Kasumi-1 (cell line): ENCODE results near the gene NIPAL3.

ENCODE experiments used
- DNase-seq, 2 experiments: peaks; one replicate each; lab custom pipeline; 2025; lab: John Stamatoyannopoulos, UW

Gene NIPAL3

DNA sequence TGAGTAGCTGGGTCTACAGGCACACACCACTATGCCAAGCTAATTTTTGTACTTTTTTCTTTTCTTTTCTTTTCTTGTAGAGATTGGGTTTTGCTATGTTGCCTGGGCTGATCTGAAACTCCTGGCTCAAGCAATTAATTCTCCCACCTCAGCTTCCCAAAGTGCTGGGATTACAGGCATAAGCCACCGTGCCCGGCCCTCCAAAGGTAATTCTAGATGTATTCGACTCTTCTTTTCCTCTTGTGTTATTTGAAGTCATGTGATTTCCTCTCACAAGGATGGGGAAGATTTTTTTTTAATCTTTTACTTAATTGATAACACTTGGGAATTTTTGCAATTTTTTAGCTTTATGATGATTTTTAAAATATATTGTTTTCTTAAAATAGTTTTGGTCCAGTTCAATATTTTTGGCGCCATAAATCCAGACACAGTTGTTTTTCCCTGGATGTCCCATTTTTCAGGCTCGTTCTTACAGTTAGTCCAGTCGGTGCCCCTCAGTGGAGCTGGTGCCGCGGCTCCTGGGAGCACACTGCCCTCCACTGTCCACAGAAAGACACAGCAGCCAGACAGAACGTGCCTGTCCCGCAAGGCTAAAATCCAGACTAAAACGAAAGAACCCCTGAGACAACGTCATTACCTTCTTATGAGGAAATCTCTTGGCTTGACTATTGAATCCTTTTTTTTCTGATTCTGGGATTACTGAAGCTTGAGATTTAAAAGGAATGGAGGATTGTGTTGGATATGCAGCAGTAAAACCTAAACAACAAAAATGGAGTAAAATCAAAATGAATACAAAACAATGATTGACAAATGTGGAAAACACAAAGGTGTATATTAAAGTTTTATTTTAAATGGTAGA lies 24.4 kb upstream of the NIPAL3 start:
- peak; percentile 84 to 86 for DNase-seq

DNA sequence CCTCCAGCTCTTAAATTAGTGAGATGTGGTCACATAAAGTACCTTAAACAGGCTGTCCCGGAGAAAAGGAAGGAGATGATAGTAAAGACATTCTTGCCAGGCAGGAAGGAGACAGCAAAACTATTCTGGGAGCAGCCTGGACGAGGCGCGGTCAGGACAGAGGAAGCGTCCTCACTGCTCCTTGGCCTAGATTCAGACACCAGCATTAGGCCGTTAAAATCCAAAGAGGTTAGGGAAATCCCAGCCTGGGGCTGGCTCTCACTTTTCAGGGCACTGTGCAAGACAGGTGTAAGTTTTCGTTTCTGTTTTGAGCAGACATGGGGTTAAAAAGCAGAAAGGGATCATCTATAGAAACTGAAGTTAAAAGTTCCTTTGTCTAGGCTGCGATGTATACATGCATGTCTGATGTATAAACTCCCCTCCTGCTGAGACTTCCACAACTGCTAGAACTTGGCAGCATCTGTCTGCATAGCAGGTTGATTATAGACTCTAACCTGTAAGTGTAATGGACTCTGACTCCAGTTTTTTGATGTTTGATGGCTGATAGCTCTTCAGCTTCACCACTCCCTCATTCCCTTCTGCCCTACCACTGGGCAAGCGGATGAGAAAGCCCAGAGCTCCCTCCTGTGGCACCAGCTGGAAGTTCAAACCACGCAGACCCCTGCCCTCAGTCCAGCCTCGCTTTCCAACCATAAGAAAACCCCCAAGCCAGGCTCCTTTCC lies 23.6 kb upstream of the NIPAL3 start:
- DNase-seq: peak; percentile 70 to 81

DNA sequence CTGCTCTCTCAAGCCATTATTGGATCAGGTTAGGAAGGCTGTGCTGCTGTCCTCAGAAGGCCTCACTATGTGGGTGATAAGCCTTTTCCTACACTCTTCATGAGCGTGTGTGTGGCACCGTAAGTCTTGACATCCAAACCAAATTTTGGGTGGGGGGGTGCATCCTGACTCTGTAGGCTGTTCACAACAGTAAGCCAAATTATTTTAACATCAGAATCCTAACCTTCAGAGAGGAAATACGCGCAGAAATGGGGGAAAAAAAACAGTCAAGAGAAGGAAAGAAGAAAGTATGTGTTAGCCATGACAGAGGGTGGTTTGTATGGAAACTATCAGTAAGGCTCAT lies 23.0 kb upstream of the NIPAL3 start:
- no peak for DNase-seq

DNA sequence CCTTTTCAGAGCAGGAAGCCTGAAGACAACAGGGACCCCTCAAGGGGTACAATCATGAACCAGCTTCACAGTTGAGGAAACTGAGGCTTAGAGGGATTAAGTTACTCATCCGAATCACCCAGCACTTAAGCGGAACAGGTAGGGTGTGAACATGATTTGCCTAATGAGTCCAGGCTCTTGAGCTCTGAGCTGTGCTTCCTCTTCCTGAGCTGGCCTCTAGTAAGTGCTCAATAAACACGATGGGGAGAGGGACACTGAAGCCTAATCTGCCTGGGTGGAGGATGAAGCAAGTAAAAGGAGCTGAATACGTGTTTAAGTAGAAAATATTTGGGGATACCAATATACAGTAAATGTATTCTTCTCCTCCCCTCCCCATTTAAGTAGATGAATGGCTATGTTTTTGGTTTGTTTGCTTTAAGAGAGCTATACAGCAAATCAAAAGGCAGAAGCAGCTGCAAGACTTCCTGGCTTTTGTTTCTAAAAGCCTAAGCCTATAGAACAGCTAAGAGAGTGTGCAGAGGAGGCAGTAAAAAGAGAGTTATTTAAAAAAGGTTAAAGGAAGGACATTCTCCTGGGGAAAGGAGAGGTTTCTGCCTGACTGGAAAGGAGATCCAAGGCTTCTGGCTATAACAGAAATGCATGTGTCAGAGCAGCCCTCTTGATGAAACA lies 22.5 kb upstream of the NIPAL3 start:
- DNase-seq: no peak

DNA sequence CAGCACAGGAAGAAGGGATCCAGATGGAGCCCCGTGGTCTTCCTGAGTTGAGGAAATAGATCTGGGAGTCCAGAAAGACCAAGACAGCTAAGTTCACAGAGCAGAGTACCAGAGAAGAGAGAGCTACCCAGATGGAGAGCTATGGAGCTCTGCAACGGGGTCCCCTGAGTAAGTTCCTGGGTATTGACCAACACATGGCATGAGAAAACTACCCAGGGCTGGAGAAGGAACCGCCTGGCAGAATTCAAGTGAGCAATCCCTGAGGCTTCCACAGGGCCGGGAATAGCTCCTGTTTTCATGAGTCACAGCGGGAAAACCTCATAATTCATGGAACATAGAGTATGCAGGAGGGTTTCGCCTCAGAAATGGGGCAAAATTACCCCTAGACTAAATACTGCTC lies 21.7 kb upstream of the NIPAL3 start:
- DNase-seq: peak in 1 of 2 experiments; percentile 7

DNA sequence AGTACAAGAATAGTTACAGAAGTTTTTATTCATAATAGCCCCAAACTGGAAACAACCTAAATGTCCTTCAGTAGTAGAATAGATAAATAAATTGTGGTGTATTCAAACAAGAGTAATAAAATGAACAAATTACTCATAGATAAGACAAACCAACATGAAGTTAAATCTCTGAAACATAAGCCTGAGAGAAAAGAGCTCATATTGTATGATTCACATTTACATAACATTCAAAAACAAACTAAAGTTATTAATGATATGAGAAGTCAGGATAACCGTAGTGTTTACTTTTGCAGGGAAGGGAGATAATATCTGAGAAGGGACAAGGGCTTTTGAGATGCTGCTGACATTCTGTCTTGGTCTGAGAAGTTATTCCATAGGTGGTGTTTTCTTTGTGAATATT lies 15.5 kb upstream of the NIPAL3 start:
- DNase-seq: no peak

DNA sequence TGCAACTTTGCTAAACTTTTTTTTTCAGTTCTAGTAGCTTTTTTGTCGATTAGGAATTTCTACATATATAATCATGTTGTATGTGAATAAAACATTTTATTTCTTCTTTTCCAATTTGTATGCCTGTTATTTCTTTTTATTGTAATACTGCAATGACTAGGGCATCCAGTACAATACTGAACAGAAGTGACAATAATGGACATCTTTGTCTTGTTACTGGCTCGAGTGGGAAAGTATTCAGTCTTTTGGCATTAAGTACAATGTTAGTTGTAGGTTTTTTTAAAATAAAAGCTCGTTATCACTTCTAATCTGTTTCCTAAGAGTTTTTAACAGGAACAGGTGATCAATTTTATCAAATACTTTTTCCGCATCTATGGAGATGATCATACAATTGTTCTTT lies 11.8 kb upstream of the NIPAL3 start:
- no peak for DNase-seq

DNA sequence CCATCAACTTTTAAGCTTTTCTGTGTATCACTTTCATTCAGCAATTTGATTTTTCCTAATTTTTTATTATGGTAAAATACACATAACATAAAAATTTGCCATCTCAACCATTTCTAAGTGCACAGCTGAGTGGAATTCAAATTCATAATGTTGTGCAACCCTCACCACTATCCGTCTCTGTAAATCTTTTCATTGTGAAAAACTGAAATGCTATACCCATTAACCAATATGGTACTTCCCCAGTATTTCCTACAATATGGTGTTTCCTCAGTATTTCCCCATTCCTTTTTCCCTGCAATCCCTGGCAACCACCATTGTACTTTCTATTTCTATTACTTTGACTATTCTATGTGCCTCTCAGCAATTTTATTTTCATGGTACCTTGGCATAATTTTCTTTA lies 8.8 kb upstream of the NIPAL3 start:
- no peak for DNase-seq

DNA sequence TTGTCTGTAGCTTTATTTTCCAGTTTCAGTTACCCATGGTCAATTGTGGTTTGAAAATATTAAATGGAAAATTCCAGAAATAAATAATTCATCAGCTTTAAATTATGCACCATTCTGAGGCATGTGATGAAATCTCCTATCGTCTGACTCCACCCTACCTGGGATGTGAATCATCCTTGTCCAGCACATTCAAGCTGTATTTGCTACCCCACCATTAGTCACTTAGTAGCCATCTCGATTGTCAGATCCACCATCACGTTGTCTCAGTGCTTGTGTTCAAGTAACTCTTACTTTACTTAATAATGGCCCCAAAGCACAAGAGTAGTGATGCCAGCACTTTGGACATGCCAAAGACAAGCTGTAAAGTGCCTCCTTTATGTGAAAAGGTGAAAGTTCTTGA lies 6.1 kb upstream of the NIPAL3 start:
- DNase-seq: no peak

DNA sequence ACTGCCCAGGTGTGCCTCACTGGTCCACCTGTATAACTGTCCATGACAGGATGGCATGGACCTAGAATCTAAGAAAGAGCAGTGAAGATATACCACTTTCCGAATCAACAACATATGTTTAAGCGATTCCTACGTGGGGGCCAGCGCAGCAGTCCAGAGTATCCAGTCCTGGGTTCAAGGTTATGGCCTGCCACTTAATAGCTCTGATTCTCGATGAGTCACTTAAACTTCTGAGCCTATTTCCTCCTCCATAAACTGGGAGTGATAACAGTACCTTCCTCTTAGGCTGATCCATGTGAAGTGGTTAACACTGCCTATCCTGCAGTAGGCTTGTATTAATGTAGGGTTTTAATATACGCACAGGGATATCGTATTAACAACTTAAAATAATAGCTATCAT lies 4.9 kb upstream of the NIPAL3 start:
- no peak for DNase-seq

DNA sequence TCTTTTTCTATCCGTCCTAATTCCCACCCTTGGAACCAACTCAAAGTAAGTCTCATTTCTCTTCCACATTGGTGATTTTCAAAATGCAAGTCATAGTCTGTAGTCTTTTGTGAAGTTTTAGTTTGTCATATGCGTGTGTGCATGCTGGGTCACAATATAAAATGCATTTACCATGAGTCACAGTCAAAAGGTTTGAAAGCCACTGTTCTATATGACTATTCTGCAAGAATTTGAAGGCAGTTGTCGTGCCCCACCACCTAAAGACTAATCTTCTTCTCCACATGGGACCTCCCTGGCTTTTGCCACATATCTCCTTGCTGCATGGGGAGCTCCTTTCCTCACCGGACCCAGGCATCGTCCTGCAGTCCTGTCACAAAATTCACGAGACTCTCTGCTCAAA lies 3.6 kb upstream of the NIPAL3 start:
- DNase-seq: no peak

DNA sequence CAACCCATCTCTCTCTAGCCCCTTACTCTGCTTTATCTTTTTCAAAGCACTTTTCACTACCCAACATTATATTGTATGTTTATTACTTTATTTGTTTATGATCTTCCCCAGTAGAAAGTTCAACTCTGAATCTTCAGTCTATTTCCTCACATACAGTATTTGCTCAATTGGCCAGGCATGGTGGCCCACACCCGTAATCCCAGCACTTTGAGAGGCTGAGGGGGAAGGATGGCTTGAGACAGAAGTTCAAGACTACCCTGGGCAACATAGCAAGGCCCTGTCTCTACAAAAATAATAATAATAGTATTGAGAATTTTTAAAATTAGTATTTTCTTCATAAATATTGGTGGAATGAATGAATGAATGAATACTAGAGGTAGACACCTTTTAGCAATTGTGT lies 3.2 kb upstream of the NIPAL3 start:
- DNase-seq: no peak

DNA sequence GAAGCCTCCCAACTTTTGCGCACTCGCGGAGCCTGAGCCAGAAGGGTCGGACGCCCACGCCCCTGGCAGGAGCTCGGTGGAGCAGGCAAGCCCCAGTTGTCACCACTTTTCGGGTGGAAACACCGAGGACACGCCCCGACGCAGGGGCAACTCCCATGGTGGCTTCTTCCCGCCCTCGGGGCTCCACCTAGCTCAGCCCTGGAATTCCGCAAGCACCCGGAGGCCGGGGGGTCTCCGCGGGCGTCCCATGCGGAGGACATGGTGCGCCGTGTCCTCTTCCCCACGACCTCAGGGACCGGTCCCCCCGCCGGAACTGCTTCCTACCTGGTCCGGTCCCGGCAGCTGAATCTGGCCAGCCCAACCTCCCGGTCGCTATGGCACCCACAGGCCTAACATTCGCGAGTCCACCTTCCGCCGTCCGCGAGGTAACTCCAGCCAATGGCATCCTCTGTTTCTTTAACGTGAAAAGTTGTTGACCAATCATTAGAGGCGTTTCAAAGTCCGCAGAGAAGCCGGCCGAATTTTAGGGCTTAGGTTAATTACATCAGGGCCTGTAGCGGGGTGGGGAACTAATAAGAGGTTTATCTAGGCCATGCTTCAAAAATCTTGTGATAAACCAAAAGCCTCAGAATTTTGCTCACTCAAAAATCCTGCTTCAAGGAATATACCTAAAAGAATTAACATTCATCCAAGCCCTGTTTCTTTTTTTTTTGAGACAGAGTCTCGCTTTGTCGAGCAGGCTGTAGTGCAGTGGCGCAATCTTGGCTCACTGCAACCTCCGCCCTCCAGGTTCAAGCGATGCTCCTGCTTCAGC lies 2.0 kb upstream of the NIPAL3 start, which contains the start of gene STPG1:
STPG1 (minus strand) TSS at position 433 of the 814 bp plus-strand sequence. CDS start 12,394 bp downstream, outside the sequence.
- peak; percentile 85 to 88 for DNase-seq

DNA sequence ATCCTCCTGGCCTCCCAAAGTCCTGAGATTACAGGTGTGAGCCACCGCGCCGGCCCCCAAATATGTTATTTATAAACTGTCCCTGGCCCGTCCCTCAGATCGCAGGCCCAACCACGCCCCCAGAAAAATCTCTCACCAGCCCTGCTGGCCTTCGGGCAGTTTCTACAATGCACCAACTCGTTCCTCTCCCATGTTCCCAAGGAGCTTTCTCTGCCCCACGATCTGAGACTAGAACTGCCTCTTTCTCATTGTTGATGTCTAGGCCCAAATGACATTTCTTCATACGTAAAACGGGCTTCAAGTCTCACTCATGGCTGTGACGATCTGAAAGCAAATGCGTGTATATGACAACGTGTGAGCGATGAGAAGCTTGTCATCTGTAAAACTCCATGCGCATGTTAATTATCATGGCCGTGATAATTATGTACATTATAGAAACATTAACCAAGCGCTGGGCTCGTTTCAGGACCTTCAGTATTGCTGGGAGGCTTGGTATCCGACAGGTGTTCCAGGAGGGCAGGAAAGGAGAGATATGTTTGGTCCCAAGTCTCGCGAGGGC lies 748 bp upstream of the NIPAL3 start:
- DNase-seq: no peak

DNA sequence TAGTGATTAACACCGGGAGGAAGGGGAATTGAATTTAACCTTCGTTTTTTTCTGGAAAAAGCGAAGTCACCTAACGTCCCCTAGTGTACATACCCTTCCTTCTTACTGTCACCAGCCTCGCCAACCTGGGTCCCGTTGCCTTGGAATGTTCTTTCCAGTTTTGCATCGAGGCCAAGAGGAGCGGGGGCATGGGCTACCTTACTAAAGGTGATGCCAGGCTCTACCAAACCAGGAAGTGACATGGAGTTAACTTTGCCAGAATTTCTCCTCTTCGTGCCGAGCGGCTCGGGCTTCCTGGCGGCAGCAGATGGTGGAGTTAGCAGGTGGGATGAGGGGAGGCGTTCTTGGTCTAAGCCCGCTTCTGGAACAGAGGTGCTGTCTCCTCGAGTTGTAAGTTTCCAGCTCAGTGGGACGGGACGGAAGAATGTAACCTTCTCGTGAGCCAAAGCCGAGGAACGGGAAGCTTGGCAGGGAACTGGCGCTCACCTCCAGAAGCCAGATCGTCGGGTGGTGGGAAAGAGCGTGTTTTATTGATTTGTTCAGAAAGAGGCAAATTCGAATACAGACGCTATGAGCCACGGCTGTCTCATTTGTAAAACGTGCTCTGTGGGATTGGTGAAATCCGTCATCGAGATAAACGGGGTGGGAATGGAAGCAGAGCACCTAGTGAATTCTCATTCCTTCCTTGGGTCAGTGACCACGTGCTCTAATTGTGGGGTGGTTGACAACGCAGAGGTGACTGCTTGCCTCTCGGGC lies 486 bp downstream of the NIPAL3 start:
- peak in 1 of 2 experiments; percentile 14 for DNase-seq

DNA sequence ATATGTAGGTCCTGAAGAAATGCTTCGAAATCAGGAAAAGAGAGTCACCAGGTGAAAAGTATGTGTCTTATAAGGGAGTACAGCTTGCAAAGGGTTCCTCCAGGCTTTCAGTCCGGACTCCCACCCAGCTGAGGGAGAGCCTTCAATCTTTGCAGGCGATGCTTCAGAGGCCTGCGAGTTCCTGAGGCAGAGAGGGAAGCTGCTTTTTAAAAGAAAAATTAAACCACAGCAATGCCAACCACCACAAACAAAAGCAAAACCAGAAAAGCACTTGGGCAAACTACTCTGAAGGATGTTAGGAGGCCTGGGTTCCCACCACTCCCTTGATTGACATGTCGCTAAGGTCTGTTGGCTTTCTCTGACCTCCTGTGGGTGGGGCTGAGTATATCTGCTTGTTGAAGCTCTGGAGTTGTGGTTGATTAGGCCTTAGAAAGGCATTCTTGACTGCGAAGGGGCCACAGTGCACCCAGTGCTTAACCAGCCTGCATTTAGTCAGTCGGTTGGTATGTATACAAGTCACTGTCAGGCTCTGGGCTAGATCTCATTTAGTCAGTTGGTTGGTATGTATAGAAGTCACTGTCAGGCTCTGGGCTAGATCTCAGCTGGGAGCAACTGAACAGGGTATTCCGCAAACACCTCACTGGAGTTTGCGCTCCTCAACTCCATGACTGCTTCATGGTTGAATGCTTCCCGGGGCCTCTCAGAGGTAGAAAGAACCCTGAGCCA lies 1.2 kb downstream of the NIPAL3 start:
- DNase-seq: peak; percentile 7 to 28

DNA sequence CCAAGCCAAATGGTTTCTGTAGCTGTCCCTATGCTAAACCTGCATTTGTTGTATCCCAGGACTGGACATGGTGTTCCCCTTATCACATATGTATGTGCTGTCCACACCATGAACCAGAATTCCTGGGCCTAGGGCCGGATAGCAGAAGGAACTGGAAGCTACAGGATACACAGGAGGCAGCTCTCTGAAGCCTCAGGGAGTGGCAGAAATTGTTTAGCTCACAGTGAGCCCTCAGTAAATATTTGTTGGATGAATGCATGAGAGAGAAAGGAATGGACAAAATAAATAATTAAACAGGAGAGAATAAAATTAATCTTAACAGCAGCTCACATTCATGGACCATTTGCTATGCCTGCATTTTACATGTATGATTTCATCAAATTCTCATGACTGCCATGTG lies 2.1 kb downstream of the NIPAL3 start:
- no peak for DNase-seq

DNA sequence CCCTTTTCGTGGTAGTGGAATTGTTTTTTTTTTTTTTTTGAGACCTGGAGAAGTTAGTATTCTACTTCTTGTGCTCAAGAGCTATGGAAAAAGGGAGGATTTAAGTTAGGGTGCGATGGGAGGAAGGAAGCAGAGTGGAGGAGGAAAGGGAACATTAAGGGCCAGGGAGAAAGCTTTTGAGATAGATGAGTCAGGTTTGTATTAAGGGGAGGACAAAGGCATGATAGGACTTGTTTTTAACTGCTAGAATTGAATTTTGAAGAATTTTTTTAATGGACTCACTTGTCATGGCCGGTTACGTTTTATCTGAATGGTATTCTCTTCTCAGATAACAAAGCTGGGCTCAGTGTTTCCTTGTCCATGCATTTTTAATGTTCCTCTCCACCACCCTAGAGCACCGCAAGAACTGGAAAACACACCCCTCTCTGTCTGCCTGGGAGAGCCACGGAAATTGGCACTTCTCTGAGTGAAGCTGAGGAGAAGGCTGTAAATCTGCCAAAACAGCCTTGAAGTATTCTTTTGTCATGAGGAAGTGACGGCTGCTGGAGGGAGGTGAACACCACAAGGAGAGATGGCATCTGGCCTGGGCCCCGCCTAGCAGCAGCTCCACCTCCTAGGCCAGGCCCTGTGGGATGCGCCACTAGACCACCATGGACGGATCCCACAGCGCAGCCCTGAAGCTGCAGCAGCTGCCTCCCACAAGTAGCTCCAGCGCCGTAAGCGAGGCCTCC lies 3.5 kb downstream of the NIPAL3 start:
- peak; percentile 82 to 86 for DNase-seq

DNA sequence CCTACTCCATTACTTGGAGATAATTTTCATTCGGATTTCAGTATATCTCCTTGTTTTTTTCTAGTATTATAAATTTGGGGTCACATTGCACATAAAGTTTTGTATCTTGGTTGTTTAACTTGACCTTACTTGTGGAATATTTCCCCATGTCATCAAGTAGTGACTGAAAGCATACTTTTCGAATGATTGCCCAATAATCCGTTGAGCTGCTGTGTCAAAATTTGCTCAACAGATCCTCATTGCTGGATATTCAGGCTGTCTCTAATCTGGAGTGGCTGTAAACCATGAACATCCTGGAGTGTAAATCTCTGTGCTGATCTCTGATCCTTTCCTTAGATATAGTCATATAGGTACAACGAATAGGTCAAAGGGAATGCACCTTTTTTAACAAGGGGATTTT lies 4.9 kb downstream of the NIPAL3 start:
- no peak for DNase-seq

DNA sequence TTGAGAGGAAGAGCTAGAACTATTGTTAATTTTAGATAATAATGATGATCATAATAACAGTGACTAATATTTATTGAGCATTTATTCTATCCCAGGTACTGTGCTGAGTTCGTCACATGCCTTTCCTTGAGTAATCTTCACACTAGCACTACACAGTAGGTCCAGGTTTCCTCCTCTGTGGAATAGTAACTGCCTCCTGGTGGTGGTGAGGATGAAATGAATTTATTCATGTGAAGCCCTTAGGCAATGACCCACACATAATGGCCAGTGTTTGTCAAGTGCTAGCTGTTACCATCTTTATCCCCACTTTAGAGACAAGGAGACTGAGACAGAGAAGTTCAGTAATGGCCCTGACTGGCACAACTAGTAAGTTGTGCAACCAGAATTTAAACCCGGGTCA lies 5.9 kb downstream of the NIPAL3 start:
- DNase-seq: no peak
